ENCODE results near the gene PGAP3. TPM values are rescaled to one million over a fixed set of nuclear protein-coding genes. Genes with fewer than 3 reads are reported as not detected.

The PGAP3 gene
- total RNA-seq, 1 donor from 2014 or later = 12.2 TPM

- no peaks in the 10 kb centered on the region for H3K27me3 Mint-ChIP-seq (ENCODE audit: low read depth, unreplicated experiment)
- H3K27me3 ChIP-seq (ENCODE audit: insufficient read depth, low read length) = no peaks in the 10 kb centered on the region
- H3K79me2 ChIP-seq (ENCODE audit: insufficient read depth, low read length) = no peaks in the 10 kb centered on the region
- no peak overlapping the region for H3K4me3 Mint-ChIP-seq (ENCODE audit: unreplicated experiment)
- H3K9me3 Mint-ChIP-seq (ENCODE audit: unreplicated experiment) = no peaks in the 10 kb centered on the region
- no peak overlapping the region for H3K27ac ChIP-seq (ENCODE audit: low read depth, low read length)
- peaks cover 5% of the 10 kb centered on the region for H3K36me3 ChIP-seq (ENCODE audit: insufficient read depth, low read length)
- no peak for DNase-seq (ENCODE audit: low read depth)
- peaks cover 18% of the 10 kb centered on the region for H3K36me3 Mint-ChIP-seq (ENCODE audit: low read depth, unreplicated experiment)
- H3K9ac ChIP-seq (ENCODE audit: low read length) = no peak overlapping the region
- peaks cover 1% of the 10 kb centered on the region for H3K4me1 ChIP-seq (ENCODE audit: insufficient read depth, low read length)
- no peaks in the 10 kb centered on the region for H3K4me1 Mint-ChIP-seq (ENCODE audit: low read depth, unreplicated experiment)
- H2AFZ ChIP-seq (ENCODE audit: low read depth, low read length) = no peak overlapping the region
- peaks cover 8% of the 10 kb centered on the region for H4K20me1 ChIP-seq (ENCODE audit: insufficient read depth, low read length)
- peak overlapping the region; percentile 31 for H3K27ac Mint-ChIP-seq (ENCODE audit: unreplicated experiment)
- H3K4me2 ChIP-seq (ENCODE audit: low read length) = no peak overlapping the region
- no peaks in the 10 kb centered on the region for H3K9me3 ChIP-seq (ENCODE audit: insufficient read depth, low read depth, low read length)
- FAIRE-seq = no peak
- H3K4me3 ChIP-seq (ENCODE audit: insufficient read depth, low read depth, low read length) = no peak overlapping the region
- no peak for TF ChIP-seq CTCF (IDR thresholded peaks at IDR 0.05; ENCODE audit: insufficient read depth, low read depth, low read length)
- no peak for TF ChIP-seq EZH2 (IDR thresholded peaks at IDR 0.05; ENCODE audit: insufficient read depth, low read length)
Measured at GRCh38 chr17:39724731-39725130, 36.9 kb upstream of the PGAP3 start.

GRCh38 chr17:39722965-39723848 lies 35.4 kb upstream of the PGAP3 start:
- Mint-ChIP-seq H3K4me1 (ENCODE audit: low read depth, unreplicated experiment) (no peaks in the 10 kb centered on the region), H3K9me3 (ENCODE audit: unreplicated experiment) (no peaks in the 10 kb centered on the region), H3K36me3 (ENCODE audit: low read depth, unreplicated experiment) (peaks cover 18% of the 10 kb centered on the region), H3K4me3 (ENCODE audit: unreplicated experiment) (no peak overlapping the region), H3K27ac (ENCODE audit: unreplicated experiment) (no peak overlapping the region), H3K27me3 (ENCODE audit: low read depth, unreplicated experiment) (no peaks in the 10 kb centered on the region)
- Histone ChIP-seq H3K4me2 (ENCODE audit: low read length) (no peak overlapping the region), H3K4me1 (ENCODE audit: insufficient read depth, low read length) (no peaks in the 10 kb centered on the region), H3K27me3 (ENCODE audit: insufficient read depth, low read length) (no peaks in the 10 kb centered on the region), H3K9ac (ENCODE audit: low read length) (no peak overlapping the region), H3K4me3 (ENCODE audit: insufficient read depth, low read depth, low read length) (no peak overlapping the region), H3K36me3 (ENCODE audit: insufficient read depth, low read length) (peaks cover 10% of the 10 kb centered on the region), H3K27ac (ENCODE audit: low read depth, low read length) (no peak overlapping the region), H3K9me3 (ENCODE audit: insufficient read depth, low read depth, low read length) (no peaks in the 10 kb centered on the region), H2AFZ (ENCODE audit: low read depth, low read length) (no peak overlapping the region), H4K20me1 (ENCODE audit: insufficient read depth, low read length) (no peaks in the 10 kb centered on the region), H3K79me2 (ENCODE audit: insufficient read depth, low read length) (no peaks in the 10 kb centered on the region)
- DNase-seq (ENCODE audit: low read depth) = no peak
- FAIRE-seq = no peak
- TF ChIP-seq EZH2 (IDR thresholded peaks at IDR 0.05; ENCODE audit: insufficient read depth, low read length) (no peak), CTCF (IDR thresholded peaks at IDR 0.05; ENCODE audit: insufficient read depth, low read depth, low read length) (no peak)

- Histone ChIP-seq H3K9ac (ENCODE audit: low read length) (no peak overlapping the region), H3K4me2 (ENCODE audit: low read length) (no peak overlapping the region), H3K36me3 (ENCODE audit: insufficient read depth, low read length) (peaks cover 12% of the 10 kb centered on the region), H3K4me1 (ENCODE audit: insufficient read depth, low read length) (no peaks in the 10 kb centered on the region), H3K27ac (ENCODE audit: low read depth, low read length) (no peak overlapping the region), H3K9me3 (ENCODE audit: insufficient read depth, low read depth, low read length) (no peaks in the 10 kb centered on the region), H3K79me2 (ENCODE audit: insufficient read depth, low read length) (no peaks in the 10 kb centered on the region), H3K4me3 (ENCODE audit: insufficient read depth, low read depth, low read length) (no peak overlapping the region), H2AFZ (ENCODE audit: low read depth, low read length) (no peak overlapping the region), H3K27me3 (ENCODE audit: insufficient read depth, low read length) (no peaks in the 10 kb centered on the region), H4K20me1 (ENCODE audit: insufficient read depth, low read length) (no peaks in the 10 kb centered on the region)
- Mint-ChIP-seq H3K27ac (ENCODE audit: unreplicated experiment) (no peak overlapping the region), H3K4me3 (ENCODE audit: unreplicated experiment) (no peak overlapping the region), H3K36me3 (ENCODE audit: low read depth, unreplicated experiment) (peaks cover 20% of the 10 kb centered on the region), H3K9me3 (ENCODE audit: unreplicated experiment) (no peaks in the 10 kb centered on the region), H3K27me3 (ENCODE audit: low read depth, unreplicated experiment) (no peaks in the 10 kb centered on the region), H3K4me1 (ENCODE audit: low read depth, unreplicated experiment) (no peaks in the 10 kb centered on the region)
- no peak for DNase-seq (ENCODE audit: low read depth)
- FAIRE-seq = no peak
- TF ChIP-seq EZH2 (IDR thresholded peaks at IDR 0.05; ENCODE audit: insufficient read depth, low read length) (no peak), CTCF (IDR thresholded peaks at IDR 0.05; ENCODE audit: insufficient read depth, low read depth, low read length) (no peak)
Measured at GRCh38 chr17:39722104-39722503, 34.2 kb upstream of the PGAP3 start.
